Thyroid gland (tissue), 4 donors: Measurements from ENCODE around the gene XPO4.

ENCODE experiments used
- CTCF ChIP-seq, 6 experiments: fragments of 200-600 bp in 3 of 6; fragments of 450-650 bp in 3 of 6; sonication (generic) in 3 of 6; IDR thresholded peaks; one replicate each; pipeline ENCODE4 v1.5.1; 2016 to 2019; ENCODE audit warnings: antibody characterized with exemption in 6 of 6, mild to moderate bottlenecking in 2 of 6, inconsistent platforms in 1 of 6, moderate library complexity in 1 of 6
- POLR2A ChIP-seq, 2 donors: fragments of 450-650 bp; IDR thresholded peaks; one replicate each; pipeline ENCODE4 v1.6.1; 2017; ENCODE audit warnings: antibody characterized with exemption in 2 of 2, mild to moderate bottlenecking in 2 of 2, moderate library complexity in 1 of 2

DNA sequence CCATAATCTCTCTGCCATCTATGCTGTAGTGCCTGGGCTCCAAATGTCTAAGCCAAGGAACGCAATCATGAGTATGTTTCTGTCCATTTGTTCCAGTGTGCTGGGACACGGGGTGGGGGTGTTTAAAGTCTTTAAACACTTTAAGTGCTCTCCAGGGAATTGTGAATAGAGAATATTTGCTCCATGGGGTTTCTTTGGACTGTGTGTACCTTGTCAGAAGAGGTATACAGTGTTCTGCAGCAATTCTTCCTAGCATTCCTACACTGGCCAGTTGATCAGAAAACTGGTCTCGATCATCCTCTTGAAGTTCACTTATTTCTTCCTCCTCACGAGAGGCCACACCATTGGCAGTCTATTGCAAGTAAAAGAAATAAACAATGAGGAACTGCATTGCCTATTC, 93.7 kb downstream of the XPO4 start:
- TF ChIP-seq POLR2A (IDR thresholded peaks at IDR 0.05) (no peak), CTCF (IDR thresholded peaks at IDR 0.05) (no peak)
